ENCODE results near the gene SPANXA1.
"Not testable (repeated sequence)": the region's sequence is repeated elsewhere in the genome, so short reads cannot be mapped to it uniquely, and the experiment has no call there.

The SPANXA1 gene, protein sequence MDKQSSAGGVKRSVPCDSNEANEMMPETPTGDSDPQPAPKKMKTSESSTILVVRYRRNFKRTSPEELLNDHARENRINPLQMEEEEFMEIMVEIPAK

DNA sequence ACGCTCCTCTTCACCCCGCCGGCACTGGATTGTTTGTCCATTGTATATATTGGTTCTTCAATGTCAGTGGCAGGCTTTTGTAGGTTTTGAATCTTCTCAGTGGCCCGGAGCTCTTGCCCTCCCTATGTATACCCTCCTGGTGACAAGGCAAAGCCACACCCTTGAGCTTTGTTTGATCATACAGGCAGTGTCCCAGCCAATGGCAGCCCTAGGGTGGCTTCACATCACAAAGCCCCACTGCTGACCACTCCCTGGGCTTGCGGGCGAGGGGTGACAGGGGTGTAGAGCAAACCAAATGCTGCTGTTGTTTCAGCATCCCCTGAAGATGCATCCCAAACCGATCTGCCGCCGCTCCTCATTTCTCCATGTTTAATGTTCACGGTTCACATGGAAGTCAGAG, at the start of gene SPANXA1:
SPANXA1 (minus strand) TSS at position 101 of the 400 bp plus-strand sequence; CDS start at position 41, 60 bp downstream.
- not testable (repeated sequence) for FAIRE-seq

DNA sequence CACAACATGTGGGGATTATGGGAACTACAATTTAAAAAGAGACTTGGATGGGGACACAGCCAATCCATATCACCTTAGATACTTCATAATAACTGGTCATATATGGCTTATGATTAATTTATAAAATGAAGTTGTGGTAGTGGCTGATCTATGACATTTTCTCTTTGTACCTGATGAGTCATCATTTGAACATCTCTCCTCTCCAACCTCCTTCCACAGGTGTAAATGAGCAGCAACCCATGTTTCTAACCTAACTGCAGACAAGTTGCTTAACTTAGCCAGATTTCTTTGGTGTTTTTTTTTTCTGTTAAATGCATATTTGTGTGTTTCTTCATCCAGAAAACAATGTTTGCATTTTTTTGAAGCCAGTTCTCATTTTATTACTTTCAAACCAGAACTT, 47.6 kb upstream of the SPANXA1 start:
- no peak for FAIRE-seq

DNA sequence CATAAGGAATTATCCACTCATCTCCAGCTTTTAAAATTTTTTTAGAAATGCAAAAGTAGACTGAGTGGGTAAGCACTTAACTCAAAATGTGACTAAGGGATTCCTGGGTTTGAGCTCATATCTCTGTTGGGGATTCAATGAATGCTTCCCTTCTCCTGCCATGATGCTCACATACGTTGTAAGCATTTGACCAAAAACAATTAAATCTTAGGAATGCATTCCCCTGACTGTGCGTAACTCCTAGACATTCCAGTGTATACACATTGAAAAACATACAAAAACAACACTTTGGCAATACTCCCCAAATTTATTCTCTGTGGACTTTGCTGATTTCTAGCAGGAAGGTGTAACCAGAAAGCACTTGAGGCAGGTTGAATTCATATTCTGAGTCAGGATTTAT, 34.8 kb upstream of the SPANXA1 start:
- no peak for FAIRE-seq

DNA sequence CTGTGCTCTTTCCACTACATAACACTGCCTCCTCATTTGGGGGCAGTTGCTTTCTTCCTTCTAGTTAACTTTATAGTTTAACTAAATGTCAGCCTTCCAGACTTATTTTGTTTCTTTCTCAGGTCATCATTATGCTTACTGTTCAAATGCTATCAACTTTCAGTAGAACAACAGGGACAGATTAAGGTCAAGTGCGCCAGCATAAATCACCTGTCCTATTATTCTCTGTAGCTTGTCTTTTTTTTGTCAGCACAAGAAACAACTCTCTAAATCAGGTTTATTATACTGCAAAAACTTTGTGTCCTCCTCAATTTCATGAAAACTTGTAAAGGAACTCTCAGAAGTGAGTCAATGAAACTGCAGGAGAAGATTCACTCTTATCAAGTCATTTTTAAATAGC, 24.6 kb upstream of the SPANXA1 start:
- FAIRE-seq: no peak

DNA sequence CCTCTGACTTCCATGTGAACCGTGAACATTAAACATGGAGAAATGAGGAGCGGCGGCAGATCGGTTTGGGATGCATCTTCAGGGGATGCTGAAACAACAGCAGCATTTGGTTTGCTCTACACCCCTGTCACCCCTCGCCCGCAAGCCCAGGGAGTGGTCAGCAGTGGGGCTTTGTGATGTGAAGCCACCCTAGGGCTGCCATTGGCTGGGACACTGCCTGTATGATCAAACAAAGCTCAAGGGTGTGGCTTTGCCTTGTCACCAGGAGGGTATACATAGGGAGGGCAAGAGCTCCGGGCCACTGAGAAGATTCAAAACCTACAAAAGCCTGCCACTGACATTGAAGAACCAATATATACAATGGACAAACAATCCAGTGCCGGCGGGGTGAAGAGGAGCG, 4.9 kb upstream of the SPANXA1 start, which contains the start of gene SPANXA2:
SPANXA2 (plus strand) TSS at position 301 of the 400 bp plus-strand sequence; CDS start at position 361, 60 bp downstream.
- FAIRE-seq: not testable (repeated sequence)

DNA sequence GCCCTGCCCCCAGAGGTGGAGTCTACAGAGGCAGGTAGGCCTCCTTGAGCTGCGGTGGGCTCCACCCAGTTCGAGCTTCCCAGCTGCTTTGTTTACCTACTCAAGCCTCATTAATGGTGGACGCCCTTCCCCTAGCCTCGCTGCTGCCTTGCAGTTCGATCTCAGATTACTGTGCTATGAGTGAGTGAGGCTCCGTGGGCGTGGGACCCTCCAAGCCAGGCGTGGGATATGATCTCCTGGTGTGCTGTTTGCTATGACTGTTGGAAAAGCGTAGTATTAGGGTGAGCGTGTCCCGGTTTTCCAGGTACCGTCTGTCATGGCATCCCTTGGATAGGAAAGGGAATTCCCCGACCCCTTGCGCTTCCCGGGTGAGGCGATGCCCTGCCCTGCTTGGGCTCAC, 42.0 kb downstream of the SPANXA1 start:
- not testable (repeated sequence) for FAIRE-seq
